NCI-H128 (cell line): ENCODE data around the gene NDST3.
"Not testable (repeated sequence)": the region's sequence is repeated elsewhere in the genome, so short reads cannot be mapped to it uniquely, and the experiment has no call there.

Experiments used
- DNase-seq: peaks from one replicate; lab custom pipeline; 2025; ENCODE audit not compliant: unreplicated experiment; lab: John Stamatoyannopoulos, UW

Gene NDST3

DNA sequence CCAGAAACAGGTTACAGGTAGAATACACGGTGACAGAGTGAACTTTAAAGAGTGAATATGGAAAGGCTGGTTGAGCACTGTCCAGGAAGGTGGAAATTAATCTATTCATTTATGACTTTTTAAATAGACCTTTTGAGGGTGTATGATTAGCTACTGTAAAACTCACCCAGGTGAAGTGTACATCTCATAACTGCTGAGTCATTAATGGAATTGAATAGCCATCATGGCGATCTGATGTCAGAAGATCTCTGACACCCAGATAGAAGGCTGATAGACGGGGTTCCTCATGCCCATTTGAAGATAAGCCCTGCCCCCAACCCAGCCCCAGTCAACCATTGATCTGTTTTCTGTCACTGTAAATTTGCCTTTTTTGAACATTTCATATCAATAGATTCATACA lies 234.5 kb downstream of the NDST3 start:
- no peak for DNase-seq

DNA sequence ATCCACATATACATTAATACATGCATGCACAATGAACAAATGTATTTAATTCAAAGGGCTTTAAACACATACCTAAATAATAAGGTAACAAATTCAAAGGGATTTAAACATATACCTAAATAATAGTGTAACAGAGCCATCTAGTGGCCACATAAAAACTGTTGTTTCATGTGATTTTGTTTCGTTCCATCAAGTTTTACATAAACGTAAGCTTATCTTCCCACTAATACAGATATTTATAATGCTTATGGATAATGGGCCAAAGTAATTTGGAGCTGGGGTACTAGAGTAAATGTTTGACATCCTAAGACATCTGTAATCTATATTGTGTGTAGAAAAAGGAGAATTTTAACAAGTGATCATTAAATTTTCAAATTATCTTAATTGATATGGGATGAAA lies 236.2 kb downstream of the NDST3 start:
- DNase-seq = no peak

DNA sequence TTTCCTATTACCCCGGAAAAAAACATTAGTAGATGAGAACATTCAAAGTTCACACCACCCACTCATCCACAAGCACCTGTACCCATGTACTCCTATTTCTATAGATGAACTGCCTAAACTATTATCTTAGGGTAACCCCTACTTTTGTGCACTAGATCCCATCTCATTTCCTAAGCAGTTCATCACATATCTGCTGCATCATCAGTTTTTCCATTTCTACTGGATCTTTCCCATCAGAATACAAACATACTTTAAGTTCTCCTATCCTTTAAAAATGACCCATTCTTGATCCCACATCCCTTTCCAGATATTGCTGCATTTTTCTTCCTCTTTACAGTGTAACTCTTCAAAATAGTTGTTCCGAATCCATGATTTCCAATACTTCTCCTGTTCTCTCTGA lies 237.5 kb downstream of the NDST3 start:
- no peak for DNase-seq

DNA sequence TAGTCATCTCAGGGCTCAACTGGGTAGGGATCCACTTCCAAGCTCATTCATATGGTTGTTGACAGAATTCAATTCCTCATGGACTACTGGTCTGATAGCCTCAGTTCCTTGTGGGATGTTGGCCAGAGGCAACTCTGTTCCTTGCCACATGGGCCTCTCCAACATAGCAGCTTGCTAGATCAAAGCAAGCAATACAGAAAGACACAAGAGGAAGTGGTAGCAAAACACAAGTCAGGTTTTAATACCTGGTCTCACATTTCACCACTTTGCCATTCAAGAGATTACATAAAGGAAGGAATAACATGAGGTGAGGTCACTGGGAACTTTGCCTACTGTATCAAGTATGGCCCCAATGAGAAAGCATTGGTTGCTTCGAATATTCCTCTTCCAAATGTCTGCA lies 239.4 kb downstream of the NDST3 start:
- no peak for DNase-seq

DNA sequence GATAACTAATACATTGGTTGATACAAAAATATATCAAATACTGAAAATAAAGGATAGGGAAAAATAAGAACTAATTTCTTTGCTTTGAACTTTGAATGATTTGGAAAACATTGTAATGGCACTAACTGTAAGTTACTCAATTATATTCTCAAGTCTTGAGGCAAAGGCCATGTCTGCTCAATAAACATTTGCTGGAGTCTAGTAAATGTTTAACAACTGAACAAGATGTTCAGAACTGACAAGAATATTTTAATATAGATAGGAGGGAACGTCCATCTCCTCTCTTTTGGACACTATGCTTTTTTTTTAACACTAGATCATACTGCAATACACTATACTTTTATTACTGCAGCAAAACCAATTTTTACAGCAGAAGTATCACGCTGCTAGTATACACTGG lies 242.3 kb downstream of the NDST3 start:
- DNase-seq = no peak

DNA sequence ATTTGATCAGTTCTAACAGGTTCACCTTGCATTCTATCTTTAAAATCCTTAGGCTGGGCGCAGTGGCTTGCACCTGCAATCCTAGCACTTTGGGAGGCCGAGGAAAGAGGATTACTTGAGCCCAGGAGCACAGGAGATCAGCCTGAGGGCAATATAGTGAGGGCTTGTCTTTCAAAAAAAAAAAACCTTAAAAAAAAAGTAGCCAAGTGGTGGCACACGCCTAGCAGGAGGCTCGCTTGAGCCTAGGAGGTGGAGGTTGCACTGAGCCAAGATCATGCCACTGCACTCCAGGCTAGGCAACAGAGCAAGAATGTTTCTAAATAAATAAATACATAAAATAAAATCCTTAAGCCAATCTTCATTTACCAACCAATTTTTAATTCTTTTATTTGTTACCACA lies 243.0 kb downstream of the NDST3 start:
- DNase-seq = no peak

DNA sequence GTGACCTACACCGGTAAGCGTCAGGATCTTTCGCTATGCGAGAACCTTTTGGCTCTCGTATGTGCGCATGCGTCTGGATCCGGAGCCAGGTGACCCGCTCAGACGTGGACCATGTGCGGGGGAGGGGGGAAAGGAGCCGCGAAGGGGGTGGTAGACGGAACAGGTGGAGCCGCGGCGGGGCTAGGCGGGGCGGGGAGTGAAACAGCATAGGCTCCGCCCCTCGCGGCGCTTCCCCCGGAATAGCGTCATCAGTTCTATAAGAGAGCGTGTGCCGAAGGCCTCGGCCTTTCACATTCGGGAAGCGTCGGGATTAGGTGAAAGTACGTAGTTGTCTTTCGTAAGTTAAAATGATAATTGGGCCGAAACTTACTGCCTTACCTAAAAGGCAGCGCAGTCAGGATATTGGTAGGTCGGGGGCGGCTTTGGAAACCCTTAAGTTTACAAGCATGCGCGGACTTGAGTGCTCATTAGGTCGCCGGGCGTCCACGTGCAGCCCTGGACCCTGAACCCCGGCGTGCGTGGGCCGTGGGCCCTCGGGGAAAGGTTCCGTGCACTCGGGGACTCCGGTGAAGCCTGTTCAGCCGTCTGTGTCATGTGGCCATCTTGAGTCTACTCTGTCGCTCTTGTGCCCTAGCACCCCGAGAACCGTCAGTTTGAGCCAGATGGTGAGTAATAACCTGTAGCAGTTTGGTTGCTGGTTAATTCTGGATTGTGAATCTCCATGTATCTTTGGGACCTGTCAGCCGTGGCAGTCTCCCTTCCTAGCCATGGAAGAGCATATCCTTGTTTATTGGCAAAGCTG lies 244.4 kb downstream of the NDST3 start:
- DNase-seq = peak; percentile 66

DNA sequence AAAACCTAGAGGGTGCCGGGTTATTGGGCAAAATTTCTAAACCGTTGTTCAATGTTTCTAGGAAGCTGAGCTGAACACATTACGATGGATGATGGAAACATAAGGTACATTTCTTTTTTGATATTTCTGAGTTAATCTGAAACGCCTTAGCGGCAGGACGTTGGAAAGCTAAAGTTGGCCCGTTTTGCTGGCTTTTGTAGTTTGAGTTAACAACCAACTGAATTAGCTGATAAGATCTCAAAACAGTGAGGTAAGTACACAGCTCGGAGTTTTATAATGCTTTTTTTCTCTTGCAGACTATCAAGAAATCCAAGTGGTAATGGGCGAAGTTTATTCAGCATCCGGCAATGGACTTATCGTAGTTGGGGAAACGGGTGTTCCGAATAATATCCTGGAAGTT lies 245.0 kb downstream of the NDST3 start:
- no peak for DNase-seq

DNA sequence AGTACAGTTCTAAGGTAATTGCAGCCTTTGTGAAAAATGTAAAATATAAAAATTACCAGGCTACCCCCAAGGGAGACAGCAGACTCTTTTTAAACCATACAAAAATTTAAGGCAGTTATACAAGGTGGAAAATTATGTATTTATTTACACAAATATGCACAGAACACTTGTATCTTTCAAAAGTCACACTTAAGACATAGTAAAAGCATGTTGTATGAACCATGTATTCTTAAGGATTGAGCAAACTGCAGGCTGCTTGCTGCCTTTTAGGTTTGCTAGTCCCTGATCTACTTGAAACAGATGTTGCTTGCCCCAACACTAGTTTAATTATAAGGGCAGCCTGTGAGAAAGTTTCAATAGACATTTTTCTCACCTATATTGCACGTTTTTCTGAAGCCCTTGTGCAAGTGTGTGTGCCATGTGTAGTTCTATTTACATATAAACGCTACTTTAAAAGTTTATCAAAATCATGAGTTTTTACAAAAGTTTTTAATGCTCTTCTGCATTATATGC lies 245.7 kb downstream of the NDST3 start:
- DNase-seq = no peak

DNA sequence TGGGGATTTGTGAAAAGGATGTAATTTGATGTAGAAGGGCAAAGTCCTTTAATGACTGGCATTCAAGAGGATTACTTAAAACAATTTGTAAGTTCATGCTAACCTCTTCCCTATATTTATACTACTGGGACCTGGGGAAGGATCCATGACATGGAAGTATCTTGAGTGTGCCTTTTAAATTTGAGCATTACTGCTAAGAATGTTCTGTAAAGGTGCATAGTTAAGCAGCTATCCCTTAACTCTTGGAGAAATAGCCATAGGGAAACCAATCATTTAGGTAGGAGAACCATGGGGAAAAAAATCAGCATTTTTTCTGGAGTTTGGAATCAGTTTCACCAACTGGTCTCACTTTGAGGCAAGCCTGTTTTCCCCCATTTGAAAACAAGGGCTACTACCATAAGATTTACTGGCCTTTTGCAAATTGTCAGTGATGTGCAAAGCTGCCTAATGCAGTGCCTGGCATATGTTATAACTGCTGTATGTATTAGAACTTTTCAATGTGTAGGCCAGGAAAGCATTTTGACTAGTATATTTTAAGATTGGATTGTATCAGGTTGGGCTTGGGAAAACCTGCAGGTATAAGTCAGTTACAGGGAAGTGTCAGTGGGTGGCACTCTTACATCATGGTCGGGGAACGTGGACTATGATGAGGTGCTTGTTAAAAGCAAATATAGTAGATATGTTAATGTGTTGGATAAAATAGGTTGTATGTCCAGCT lies 246.4 kb downstream of the NDST3 start:
- DNase-seq = no peak

DNA sequence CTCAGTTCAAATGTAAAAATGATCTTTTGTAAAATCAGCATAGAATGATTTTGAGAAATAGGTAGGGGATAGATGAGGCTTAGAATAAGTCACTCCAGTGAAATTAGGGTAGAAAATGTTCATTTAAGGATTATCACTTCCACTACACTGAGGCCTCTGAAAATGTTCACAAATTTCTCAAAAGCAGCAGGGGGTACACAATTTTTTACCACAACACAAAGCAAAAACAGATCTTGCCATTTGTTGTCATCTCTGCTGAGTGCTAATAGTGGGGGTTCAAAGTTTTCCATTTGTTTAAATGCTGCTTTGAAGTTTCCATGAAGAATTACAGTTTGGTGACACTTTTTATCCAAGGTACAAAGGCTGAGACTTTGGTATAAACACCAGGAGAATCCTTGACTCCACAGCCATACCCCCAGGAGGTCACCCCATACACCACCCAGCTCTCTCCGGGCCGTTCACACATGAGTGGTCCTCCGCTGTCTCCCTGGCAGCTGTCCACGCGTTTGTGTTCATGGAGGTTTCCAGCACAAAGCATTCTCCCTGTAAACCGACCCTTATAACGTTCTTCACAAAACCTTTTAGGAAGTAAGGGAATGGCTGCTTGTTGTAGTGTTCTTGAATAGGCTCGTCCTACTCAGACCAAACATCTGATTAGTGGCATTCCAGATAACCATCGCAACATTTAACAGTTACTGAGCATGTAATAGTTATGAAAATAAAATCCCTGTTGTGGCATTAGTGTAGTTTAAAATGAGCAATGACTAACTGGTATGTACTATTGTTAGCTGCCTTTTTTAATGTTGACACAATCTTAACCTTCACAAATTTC lies 247.5 kb downstream of the NDST3 start:
- DNase-seq = no peak

DNA sequence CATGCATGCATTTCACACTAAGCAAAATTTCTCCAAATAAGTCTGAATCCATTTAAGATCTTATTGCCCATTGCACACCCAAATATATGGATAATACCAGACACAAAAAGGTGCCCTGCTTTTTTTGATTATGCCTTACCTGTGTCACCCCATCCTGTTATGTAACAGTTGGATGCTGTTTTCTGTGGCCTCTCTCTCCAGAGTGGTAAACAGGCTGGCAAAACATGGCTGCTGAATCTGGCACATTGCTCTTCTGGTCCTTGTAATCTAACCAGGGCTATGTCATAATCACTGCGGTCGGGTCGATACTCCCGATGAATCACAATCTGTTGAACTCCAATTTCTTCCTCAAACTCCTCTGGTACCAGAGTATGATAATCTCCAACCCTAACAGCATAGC lies 248.4 kb downstream of the NDST3 start:
- no peak for DNase-seq

DNA sequence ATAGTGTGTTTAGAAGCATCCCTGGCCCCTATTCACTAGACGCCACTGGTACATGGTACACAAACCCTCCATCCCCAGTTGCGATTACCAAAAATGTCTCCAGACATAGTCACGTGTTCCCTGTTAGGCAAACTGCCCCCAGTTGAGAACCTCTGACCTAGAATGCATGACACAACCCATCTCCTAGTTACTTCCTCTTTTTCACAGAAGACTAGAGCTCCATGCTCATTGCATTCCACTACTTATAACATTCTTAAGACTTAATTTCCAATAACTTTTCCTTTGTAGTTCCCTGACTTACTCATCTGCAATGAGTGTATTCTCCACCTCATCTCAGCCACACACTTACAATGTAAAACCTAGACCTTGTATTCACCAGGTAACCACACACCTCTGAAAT lies 249.9 kb downstream of the NDST3 start:
- no peak for DNase-seq

DNA sequence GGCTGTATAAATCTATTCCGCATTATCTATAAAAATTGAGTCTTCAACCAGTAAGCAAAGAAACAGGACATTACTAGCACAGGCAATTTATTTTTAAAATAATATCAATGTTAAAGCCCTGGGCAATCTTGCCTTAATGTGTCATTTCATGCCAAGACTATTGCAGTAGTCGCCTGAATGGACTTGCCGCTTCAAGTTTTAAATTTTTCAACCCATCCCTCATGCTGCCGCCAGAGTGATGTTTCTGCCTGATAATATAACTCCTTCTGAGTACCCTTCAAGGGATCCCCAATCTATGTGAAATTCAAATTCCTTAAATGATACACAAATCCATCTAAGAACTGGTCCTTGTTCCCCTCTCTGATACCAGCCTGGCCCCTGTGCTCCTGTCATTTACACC lies 251.6 kb downstream of the NDST3 start:
- no peak for DNase-seq

DNA sequence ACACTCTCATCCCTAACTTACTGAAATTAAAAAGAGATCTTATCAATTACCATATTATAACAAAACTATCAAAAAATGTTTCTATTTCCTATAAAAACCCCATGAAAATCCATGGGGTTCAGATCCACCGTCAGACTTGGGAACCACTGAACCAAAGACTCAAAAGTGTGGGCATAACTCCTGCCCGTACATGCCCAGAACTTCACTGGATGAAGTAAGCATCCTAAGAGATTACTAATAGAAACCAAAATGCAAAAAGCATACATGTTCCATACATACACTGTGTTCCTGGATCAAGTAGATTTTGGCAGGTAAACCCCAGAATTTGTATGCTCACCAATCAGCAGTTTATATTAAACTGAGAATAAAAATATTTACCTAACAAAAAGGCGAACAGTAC lies 252.4 kb downstream of the NDST3 start:
- no peak for DNase-seq

DNA sequence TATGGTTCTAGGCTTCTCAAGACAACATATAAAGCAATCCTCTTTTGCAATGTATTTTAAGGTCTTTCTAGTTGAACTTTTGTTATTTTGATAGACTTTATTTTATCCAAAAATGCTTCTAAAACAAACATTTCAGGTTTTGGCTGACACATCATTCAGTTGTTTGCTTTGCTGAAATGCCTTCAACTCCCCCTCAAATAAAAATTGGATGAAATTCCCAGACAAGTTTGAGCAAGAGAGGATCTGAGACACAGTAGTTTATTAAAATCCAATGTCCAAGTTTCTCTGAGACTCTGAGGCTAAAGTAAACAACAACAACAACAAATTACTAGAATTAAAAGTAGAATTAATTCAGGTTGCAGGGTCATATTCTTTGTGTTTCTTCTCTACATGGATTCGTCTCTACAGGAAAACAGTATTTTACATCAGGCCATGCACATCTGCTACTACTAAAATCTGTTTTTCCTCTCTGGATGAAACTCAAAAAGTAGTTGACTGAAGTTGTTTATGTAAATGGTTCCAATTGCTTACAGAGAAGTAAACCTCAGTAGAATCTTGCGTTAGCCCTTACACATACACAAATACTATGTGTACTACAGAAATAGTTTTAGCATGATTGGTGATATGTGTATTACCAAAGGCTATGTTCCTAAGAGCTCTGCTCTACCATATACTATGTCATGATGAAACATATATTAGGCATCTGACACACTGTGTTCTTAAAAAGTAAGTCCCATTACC lies 253.6 kb downstream of the NDST3 start:
- no peak for DNase-seq

DNA sequence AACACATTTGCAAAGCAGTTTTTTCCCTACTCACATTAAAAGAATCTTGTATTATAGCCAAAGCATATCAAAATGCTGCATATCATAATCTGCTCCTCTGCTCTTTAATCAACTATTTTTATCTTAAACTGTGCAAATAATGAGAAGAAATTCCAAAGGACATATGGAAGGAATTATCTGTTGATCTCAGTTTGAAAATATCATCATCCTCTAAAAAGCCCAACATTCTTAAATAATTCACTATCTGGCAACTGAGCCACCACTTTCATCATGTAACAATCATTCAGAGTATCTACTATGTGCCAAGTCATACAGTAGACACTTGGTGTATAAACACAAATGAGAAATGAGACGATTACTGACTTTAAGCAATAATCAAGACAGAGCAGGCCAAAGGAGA lies 255.5 kb downstream of the NDST3 start:
- no peak for DNase-seq

DNA sequence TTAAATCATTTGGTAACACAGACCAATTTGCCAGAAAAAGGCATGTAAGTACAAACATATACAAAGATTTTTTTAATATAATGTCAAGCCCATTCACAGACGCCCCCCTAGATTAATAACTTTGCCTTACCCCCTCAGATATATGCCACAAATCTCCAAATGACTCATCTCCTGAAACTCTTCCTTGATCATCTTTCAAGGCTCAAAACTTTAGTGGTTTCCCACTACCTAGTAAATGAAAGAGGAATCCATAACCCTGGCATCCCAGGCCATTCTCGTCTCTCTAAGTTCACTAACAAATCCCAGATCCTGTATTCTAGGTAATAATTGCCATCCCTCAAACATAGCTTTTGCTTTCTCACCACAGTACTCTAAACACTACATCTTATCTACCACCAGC lies 256.7 kb downstream of the NDST3 start:
- no peak for DNase-seq

DNA sequence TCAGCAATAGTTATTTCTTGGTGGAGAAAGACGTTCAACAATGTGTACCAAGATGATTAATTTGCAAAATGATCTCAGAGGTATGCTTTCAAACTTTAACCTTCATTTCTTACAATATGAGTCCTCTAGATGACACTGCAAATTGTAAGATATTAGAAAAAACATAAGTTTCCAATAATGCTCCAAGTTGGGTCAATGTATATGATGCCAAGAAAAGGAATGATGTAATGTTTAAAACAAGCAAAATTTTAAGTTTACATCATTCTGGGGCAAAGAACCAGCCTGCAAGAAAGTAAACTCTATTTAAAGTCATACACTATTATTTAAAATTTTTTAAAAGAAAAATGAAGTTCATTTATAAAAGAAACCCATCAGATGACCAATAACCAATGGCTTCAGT lies 262.4 kb downstream of the NDST3 start:
- DNase-seq = no peak

DNA sequence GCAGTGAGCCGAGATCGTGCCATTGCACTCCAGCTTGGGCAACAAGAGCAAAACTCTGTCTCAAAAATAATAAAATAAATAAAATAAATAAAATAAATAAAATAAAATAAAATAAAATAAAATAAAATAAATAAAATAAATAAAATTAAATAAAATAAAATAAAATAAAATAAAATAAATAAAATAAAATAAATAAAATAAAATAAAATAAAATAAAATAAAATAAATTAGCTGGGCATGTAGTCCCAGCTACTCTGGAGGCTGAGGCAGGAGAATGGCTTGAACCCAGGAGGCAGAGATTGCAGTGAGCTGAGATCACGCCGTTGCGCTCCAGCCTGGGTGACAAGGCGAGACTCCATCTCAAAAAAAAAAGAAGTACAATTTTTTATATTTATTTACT lies 265.3 kb downstream of the NDST3 start:
- not testable (repeated sequence) for DNase-seq

DNA sequence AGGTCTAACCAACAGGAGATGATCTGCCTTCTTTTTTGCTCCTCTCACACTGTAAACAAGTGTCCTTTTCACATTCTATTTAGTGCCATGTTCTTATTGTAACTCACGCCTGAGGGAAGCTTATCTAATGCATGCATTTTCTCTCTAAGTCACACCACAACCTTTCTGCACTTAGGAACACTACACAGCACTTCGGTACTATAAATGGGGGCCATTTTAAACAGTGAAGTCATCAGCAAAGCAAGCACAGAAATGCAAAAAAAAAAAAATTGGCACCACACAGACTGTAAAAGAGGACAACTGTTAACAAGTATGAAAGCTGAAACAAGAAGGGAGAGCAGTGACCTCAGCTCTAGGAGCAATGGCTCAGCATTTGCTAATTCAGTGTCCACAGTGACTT lies 273.4 kb downstream of the NDST3 start:
- no peak for DNase-seq
